Ureter (tissue), 1 donor: Measurements from ENCODE around the gene RGS9. TPM values are rescaled to one million over a fixed set of nuclear protein-coding genes. Genes with fewer than 3 reads are reported as not detected.
"Not testable (repeated sequence)": the region's sequence is repeated elsewhere in the genome, so short reads cannot be mapped to it uniquely, and the experiment has no call there.

ENCODE experiments used
- DNase-seq: peaks from one replicate; pipeline ENCODE4 v3.0.0-alpha.2; 2020; ENCODE audit warnings: low spot score
- total RNA-seq: library from RNA; stranded (reverse); gene quantifications from one replicate; pipeline ENCODE4 v1.2.4, GENCODE V29; 2023
- donor health status: DM: yes; HTN: yes; CAD: no.

The RGS9 gene
- total RNA-seq, 1 donor from 2014 or later = 6.1 TPM

- DNase-seq = no peak
Measured at GRCh38 chr17:65183736-65184135, 46.6 kb downstream of the RGS9 start.

- no peak for DNase-seq
Measured at GRCh38 chr17:65184235-65184959, 47.2 kb downstream of the RGS9 start.

- DNase-seq = no peak
Measured at GRCh38 chr17:65185062-65185461, 47.9 kb downstream of the RGS9 start.

DNA sequence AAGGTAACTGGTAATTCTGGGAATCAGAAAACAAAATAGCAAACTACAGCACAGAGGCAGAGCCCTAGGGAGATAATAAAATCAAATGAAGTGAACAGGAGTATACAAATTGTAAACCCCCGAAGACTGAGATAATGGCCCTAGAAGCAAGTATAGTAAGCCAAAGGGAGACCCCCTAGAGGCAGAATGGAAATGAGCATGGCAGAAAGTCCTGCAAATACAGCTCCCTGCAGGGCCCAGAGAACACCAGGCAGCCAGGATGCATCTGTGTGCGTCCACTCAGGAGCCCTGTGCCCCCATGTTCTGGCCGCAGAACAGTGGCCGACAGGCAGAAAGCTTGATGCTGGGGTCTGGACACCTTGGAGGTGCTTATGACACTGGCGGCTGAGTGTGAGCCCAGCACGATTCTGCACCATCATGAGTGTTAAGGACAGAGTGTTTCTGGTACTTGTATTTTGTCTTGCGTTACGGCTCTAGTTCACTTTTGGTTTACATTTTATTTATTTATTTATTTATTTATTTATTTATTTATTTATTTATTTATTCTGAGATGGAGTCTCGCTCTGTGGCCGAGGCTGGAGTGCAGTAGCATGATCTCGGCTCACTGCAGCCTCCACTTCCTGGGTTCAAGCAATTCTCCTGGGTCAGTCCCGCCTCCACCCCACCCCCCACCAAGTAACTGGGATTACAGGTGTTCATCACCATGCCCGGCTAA is 48.7 kb downstream of the RGS9 start:
- DNase-seq = no peak

DNA sequence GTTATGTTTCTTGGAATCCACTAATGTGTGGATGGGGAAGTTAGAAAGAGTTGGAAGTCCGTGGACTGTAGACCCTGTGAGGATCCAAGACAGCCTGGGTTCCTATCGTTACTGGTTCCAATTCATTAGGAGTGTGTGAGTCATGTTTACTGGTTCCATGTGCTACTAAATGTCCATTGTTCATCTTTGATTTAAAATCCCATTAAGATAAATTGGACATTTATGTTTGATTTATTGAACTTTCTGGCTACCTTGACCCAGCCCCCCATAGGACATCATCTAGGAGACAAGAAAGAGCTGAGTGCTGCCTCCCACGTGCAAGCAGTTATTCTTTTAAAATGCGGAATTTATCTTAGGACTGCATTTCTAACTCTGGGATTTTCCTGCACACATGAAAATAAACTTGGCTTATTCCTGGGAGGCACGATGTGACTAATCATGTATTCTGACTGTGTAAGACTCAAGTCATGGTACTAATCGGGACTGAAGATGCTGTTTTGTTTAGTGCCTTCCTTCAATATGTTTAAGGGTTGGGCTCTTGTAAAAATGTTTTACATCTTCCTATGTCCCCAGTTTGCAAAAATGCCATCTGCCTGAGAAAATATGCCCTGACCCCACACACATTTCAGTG is 53.4 kb downstream of the RGS9 start:
- DNase-seq = no peak

- DNase-seq = no peak
Measured at GRCh38 chr17:65191811-65192740, 54.9 kb downstream of the RGS9 start.

- no peak for DNase-seq
Measured at GRCh38 chr17:65193305-65193704, 56.1 kb downstream of the RGS9 start.

- DNase-seq = no peak
Measured at GRCh38 chr17:65193716-65194293, 56.6 kb downstream of the RGS9 start.

- no peak for DNase-seq
Measured at GRCh38 chr17:65194670-65195334, 57.6 kb downstream of the RGS9 start.

DNA sequence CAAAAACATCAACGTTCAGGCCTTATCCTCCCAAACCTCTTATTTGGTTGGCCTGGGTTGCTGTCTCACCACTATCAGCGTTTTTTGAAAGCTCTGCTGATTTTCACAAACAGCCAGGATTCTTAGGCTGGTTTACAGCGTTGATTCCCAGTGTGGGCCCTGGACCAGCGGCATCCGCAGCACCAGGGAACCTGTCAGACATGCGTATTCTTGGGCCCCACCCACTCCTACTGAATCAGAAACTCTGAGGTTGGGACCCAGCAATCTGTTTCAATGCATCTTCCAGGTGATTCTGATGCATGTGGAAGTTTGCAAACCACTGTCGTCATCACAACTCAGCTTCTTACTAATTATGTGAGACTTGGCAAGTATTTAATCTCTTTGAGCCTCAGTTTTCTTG is 58.5 kb downstream of the RGS9 start:
- DNase-seq = no peak

GRCh38 chr17:65196617-65197016 is 59.4 kb downstream of the RGS9 start:
- no peak for DNase-seq

DNA sequence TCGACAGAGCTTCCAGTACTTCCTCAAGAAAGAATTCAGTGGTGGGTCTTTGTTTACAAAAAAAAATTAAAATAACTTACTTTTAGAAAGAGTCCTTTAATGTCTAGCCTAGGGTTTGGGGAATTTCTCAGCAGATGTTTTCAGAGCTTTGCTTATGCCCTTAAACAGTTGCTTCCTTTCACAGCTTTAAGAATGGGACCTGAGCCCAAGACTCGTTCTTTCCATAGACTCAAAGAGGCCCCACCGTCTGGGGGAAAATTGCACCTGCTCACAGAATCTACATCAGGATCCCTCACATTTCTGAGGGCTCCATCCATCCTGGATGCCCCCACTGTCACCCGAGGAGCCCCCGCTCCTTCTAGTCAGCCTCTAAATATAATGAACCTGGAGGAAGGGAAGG is 60.0 kb downstream of the RGS9 start:
- DNase-seq = no peak

- no peak for DNase-seq
Measured at GRCh38 chr17:65198653-65199382, 61.6 kb downstream of the RGS9 start.

DNA sequence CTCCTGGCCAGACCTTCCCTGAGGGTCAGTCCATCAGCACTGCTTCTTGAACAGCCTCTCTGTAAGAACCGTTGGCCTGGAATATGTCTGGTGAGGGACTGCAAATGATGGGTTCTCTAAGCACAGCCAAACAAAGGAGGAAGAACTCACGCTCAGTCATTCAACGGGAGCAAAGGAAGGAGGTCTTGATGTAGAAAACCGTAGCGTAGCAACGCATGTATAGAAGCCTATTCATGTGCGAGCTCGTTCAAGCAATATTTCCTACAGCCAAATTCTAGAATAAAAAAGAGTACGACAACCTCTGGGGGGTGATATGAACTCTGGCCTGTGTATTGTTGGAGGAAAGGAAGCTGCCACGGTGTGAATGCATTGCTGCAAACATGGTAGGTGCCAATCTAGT is 64.2 kb downstream of the RGS9 start:
- DNase-seq = no peak

GRCh38 chr17:65202844-65203571 is 65.8 kb downstream of the RGS9 start:
- DNase-seq = no peak

- no peak for DNase-seq
Measured at GRCh38 chr17:65204001-65204400, 66.8 kb downstream of the RGS9 start.

DNA sequence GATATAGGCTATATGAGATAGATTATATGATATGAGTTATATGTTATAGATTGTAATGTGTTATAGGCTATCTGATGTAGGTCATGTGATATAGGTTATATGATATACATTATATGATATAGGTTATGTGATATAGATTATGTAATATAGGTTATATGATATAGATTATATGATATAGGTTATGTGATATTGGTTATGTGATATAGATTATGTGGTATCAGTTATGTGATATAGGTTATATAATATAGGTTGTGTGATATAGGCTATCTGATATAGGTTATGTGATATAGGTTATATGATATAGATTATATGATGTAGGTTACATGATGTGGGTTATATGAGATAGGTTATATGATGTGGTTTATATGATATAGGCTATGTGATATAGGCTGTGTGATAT is 68.5 kb downstream of the RGS9 start:
- DNase-seq = no peak

GRCh38 chr17:65207448-65207847 is 70.3 kb downstream of the RGS9 start:
- DNase-seq = not testable (repeated sequence)

DNA sequence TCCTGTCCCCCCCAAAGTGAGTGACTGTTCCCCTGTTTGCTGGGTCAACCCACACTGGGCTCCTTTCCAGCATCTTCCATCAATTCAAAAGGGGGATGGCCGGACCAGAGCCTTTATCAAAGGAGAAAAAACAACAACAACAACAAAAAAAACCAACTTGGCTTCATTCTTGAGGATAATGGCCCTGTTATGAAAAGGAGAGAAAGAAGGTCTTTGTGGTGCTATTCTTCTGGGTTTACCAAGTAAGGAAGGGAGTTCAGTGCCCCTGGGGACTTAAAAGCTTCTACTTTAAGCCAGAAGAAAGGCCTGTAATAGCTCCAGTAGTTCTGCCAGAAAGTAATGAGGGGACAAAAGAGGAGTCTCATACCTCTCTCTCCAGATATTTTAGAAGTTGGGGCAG is 71.5 kb downstream of the RGS9 start:
- DNase-seq = no peak

DNA sequence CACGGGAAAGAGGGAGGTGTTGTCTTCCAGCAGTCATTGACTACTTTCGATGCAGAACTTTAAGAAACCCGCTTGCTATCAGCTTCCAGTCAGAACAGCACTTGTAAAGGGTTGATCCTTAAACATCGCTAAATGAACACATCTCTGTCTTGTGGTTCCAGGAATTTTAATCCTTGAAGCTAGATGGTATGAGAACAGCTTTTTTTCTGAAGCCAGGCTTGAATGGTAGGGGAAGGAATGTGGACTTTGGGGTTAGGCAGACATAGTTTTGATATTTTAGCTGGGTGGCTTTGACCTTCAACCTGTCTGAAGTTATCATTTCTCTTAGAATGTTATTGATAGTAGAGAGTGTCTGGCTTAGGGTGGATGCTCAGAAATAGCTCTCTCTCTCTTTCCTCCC is 81.1 kb downstream of the RGS9 start:
- DNase-seq = no peak
